ENCODE measurements around the gene ELOVL6. TPM values are rescaled to one million over a fixed set of nuclear protein-coding genes. Genes with fewer than 3 reads are reported as not detected.

The ELOVL6 gene
- total and polyA plus RNA-seq, 2 donors (not counting 1 experiment from before 2014, with no cell fraction given): 15.0 to 43.4 TPM

GRCh38 chr4:110055158-110055768, 143.2 kb downstream of the ELOVL6 start:
- no peak for TF ChIP-seq EZH2 (IDR thresholded peaks at IDR 0.05; ENCODE audit: low read length, missing control alignments)
- TF ChIP-seq, protein P1, sequence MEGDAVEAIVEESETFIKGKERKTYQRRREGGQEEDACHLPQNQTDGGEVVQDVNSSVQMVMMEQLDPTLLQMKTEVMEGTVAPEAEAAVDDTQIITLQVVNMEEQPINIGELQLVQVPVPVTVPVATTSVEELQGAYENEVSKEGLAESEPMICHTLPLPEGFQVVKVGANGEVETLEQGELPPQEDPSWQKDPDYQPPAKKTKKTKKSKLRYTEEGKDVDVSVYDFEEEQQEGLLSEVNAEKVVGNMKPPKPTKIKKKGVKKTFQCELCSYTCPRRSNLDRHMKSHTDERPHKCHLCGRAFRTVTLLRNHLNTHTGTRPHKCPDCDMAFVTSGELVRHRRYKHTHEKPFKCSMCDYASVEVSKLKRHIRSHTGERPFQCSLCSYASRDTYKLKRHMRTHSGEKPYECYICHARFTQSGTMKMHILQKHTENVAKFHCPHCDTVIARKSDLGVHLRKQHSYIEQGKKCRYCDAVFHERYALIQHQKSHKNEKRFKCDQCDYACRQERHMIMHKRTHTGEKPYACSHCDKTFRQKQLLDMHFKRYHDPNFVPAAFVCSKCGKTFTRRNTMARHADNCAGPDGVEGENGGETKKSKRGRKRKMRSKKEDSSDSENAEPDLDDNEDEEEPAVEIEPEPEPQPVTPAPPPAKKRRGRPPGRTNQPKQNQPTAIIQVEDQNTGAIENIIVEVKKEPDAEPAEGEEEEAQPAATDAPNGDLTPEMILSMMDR (conservative IDR thresholded peaks at IDR 0.05 in 1 of 2, IDR thresholded peaks at IDR 0.05 in 1 of 2; ENCODE audit: low read depth in 1 of 2, low read length in 2 of 2): no peak
- Histone ChIP-seq H3K27me3 (ENCODE audit: control insufficient read depth, insufficient read depth, low read length) (no peaks in the 10 kb centered on the region), H3K27ac (ENCODE audit: insufficient read depth, low read length) (no peak overlapping the region), H3K4me1 (ENCODE audit: control insufficient read depth, extremely low read depth, insufficient read depth, low read length) (no peaks in the 10 kb centered on the region), H2AFZ (ENCODE audit: low read length) (no peak overlapping the region), H3K4me2 (ENCODE audit: extremely low read depth, insufficient read depth, low read length) (no peak overlapping the region), H3K9me3 (ENCODE audit: control insufficient read depth, insufficient read depth, low read depth, low read length) (no peaks in the 10 kb centered on the region), H3K79me2 (ENCODE audit: control insufficient read depth, insufficient read depth, low read length) (no peaks in the 10 kb centered on the region), H3K36me3 (ENCODE audit: control insufficient read depth, insufficient read depth, low read length) (no peaks in the 10 kb centered on the region), H4K20me1 (ENCODE audit: control insufficient read depth, extremely low read depth, insufficient read depth, low read length) (no peaks in the 10 kb centered on the region), H3K9ac (ENCODE audit: insufficient read depth, low read length) (no peak overlapping the region), H3K4me3 (replicated peaks in 1 of 4; ENCODE audit: control extremely low read depth in 1 of 4, insufficient read depth in 1 of 4, low read depth in 3 of 4, low read length in 4 of 4) (no peak overlapping the region)
- peak in 1 of 2 donors; percentile 33 for DNase-seq (ENCODE audit: low read depth in 2 of 2)

GRCh38 chr4:110049951-110050925, 148.2 kb downstream of the ELOVL6 start:
- Histone ChIP-seq H3K9me3 (ENCODE audit: control insufficient read depth, insufficient read depth, low read depth, low read length) (no peaks in the 10 kb centered on the region), H3K4me1 (ENCODE audit: control insufficient read depth, extremely low read depth, insufficient read depth, low read length) (no peaks in the 10 kb centered on the region), H3K4me2 (ENCODE audit: extremely low read depth, insufficient read depth, low read length) (no peak overlapping the region), H4K20me1 (ENCODE audit: control insufficient read depth, extremely low read depth, insufficient read depth, low read length) (no peaks in the 10 kb centered on the region), H3K27me3 (ENCODE audit: control insufficient read depth, insufficient read depth, low read length) (no peaks in the 10 kb centered on the region), H3K36me3 (ENCODE audit: control insufficient read depth, insufficient read depth, low read length) (no peaks in the 10 kb centered on the region), H2AFZ (ENCODE audit: low read length) (no peak overlapping the region), H3K27ac (ENCODE audit: insufficient read depth, low read length) (no peak overlapping the region), H3K4me3 (replicated peaks in 1 of 4; ENCODE audit: control extremely low read depth in 1 of 4, insufficient read depth in 1 of 4, low read depth in 3 of 4, low read length in 4 of 4) (no peak overlapping the region), H3K9ac (ENCODE audit: insufficient read depth, low read length) (no peak overlapping the region), H3K79me2 (ENCODE audit: control insufficient read depth, insufficient read depth, low read length) (no peaks in the 10 kb centered on the region)
- DNase-seq (ENCODE audit: low read depth in 2 of 2): peak; percentile 26 to 65
- TF ChIP-seq, protein P1 (conservative IDR thresholded peaks at IDR 0.05 in 1 of 2, IDR thresholded peaks at IDR 0.05 in 1 of 2; ENCODE audit: low read depth in 1 of 2, low read length in 2 of 2): peak; percentile 93 to 96
- no peak for TF ChIP-seq EZH2 (IDR thresholded peaks at IDR 0.05; ENCODE audit: low read length, missing control alignments)

GRCh38 chr4:110046588-110047049, 151.8 kb downstream of the ELOVL6 start:
- DNase-seq (ENCODE audit: low read depth in 2 of 2): peak; percentile 67 to 83
- Histone ChIP-seq H3K27ac (ENCODE audit: insufficient read depth, low read length) (no peak overlapping the region), H3K9me3 (ENCODE audit: control insufficient read depth, insufficient read depth, low read depth, low read length) (no peaks in the 10 kb centered on the region), H3K4me2 (ENCODE audit: extremely low read depth, insufficient read depth, low read length) (no peak overlapping the region), H3K36me3 (ENCODE audit: control insufficient read depth, insufficient read depth, low read length) (no peaks in the 10 kb centered on the region), H3K4me3 (replicated peaks in 1 of 4; ENCODE audit: control extremely low read depth in 1 of 4, insufficient read depth in 1 of 4, low read depth in 3 of 4, low read length in 4 of 4) (no peak overlapping the region), H3K27me3 (ENCODE audit: control insufficient read depth, insufficient read depth, low read length) (no peaks in the 10 kb centered on the region), H2AFZ (ENCODE audit: low read length) (no peak overlapping the region), H4K20me1 (ENCODE audit: control insufficient read depth, extremely low read depth, insufficient read depth, low read length) (no peaks in the 10 kb centered on the region), H3K9ac (ENCODE audit: insufficient read depth, low read length) (no peak overlapping the region), H3K4me1 (ENCODE audit: control insufficient read depth, extremely low read depth, insufficient read depth, low read length) (no peaks in the 10 kb centered on the region), H3K79me2 (ENCODE audit: control insufficient read depth, insufficient read depth, low read length) (no peaks in the 10 kb centered on the region)
- no peak for TF ChIP-seq EZH2 (IDR thresholded peaks at IDR 0.05; ENCODE audit: low read length, missing control alignments)
- TF ChIP-seq, protein P1 (conservative IDR thresholded peaks at IDR 0.05 in 1 of 2, IDR thresholded peaks at IDR 0.05 in 1 of 2; ENCODE audit: low read depth in 1 of 2, low read length in 2 of 2): no peak
